ENCODE data around the gene GRIK3.

- TF ChIP-seq MAZ (IDR thresholded peaks at IDR 0.05; ENCODE audit: borderline replicate concordance, low read depth, low read length): no peak
- TF ChIP-seq RFX5 (IDR thresholded peaks at IDR 0.05): no peak
- TF ChIP-seq, protein P1, sequence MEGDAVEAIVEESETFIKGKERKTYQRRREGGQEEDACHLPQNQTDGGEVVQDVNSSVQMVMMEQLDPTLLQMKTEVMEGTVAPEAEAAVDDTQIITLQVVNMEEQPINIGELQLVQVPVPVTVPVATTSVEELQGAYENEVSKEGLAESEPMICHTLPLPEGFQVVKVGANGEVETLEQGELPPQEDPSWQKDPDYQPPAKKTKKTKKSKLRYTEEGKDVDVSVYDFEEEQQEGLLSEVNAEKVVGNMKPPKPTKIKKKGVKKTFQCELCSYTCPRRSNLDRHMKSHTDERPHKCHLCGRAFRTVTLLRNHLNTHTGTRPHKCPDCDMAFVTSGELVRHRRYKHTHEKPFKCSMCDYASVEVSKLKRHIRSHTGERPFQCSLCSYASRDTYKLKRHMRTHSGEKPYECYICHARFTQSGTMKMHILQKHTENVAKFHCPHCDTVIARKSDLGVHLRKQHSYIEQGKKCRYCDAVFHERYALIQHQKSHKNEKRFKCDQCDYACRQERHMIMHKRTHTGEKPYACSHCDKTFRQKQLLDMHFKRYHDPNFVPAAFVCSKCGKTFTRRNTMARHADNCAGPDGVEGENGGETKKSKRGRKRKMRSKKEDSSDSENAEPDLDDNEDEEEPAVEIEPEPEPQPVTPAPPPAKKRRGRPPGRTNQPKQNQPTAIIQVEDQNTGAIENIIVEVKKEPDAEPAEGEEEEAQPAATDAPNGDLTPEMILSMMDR (IDR thresholded peaks at IDR 0.05): no peak
- TF ChIP-seq TP53 (CRISPR knock-in tag; IDR thresholded peaks at IDR 0.05): no peak
- no peak for TF ChIP-seq JUN (IDR thresholded peaks at IDR 0.05)
- TF ChIP-seq, protein P2, sequence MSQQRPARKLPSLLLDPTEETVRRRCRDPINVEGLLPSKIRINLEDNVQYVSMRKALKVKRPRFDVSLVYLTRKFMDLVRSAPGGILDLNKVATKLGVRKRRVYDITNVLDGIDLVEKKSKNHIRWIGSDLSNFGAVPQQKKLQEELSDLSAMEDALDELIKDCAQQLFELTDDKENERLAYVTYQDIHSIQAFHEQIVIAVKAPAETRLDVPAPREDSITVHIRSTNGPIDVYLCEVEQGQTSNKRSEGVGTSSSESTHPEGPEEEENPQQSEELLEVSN (IDR thresholded peaks at IDR 0.05; ENCODE audit: borderline replicate concordance, low read depth): no peak
- no peak for TF ChIP-seq POLR2A (IDR thresholded peaks at IDR 0.05; ENCODE audit: low read length)
- no peak for TF ChIP-seq EP300 (IDR thresholded peaks at IDR 0.05)
- no peak for TF ChIP-seq SREBF2 (IDR thresholded peaks at IDR 0.05)
- TF ChIP-seq ZSCAN20 (CRISPR knock-in tag; IDR thresholded peaks at IDR 0.05): no peak
- no peak for TF ChIP-seq ZFP36 (IDR thresholded peaks at IDR 0.05; ENCODE audit: borderline replicate concordance, partially characterized antibody)
- TF ChIP-seq SMC3 (IDR thresholded peaks at IDR 0.05): no peak
These were observed 109.1 kb downstream of the GRIK3 start for GRCh38 chr1:36925251-36925650.
